Mucosa of descending colon (tissue), 3 donors: ENCODE results near the gene GZF1. TPM values are rescaled to one million over a fixed set of nuclear protein-coding genes. Genes with fewer than 3 reads are reported as not detected.

Experiments used
- ATAC-seq: fragments of 200-7000 bp; cut with Tn5 transposase; one replicate; pipeline ENCODE4 v1.9.1; 2020; ENCODE audit warnings: mild to moderate bottlenecking, moderate library complexity
- DNase-seq, 3 donors: peaks; one replicate each; pipeline ENCODE4 v3.0.0-alpha.2; 2020
- H3K36me3 ChIP-seq: fragments of 200-600 bp; one replicate; pipeline ENCODE4 v1.8.0; 2021; ENCODE audit warnings: low read depth, mild to moderate bottlenecking
- H3K4me1 ChIP-seq: fragments of 200-600 bp; one replicate; pipeline ENCODE4 v1.8.0; 2021; ENCODE audit warnings: low read depth, mild to moderate bottlenecking
- H3K4me3 ChIP-seq: fragments of 200-600 bp; one replicate; pipeline ENCODE4 v1.8.0; 2021; ENCODE audit warnings: mild to moderate bottlenecking
- H3K9me3 ChIP-seq: fragments of 200-600 bp; one replicate; pipeline ENCODE4 v1.8.0; 2021; ENCODE audit warnings: mild to moderate bottlenecking
- intact Hi-C, 2 donors: fragments of 100-400 bp; cut with DNase I in 1 of 2; cut with micrococcal nuclease in 1 of 2; formaldehyde crosslinking; loops; one replicate each; pipeline versions ENCODE4 v1.11.0 to v1.11.1; 2022; cut with DNase I, micrococcal nuclease
- total RNA-seq, 3 donors: library from RNA; stranded (reverse); fragmentation: NEBNext Ultra II Directional in 2 of 3; extraction: Animal tissue kit (Norgen Biotek cat#: 25700) in 2 of 3; gene quantifications; one replicate each; pipeline versions ENCODE4 v1.2.1 to v1.2.4, GENCODE V29; 2021 to 2023
- TF ChIP-seq, protein P1 (sequence below): fragments of 200-600 bp; IDR thresholded peaks from one replicate; pipeline ENCODE4 v1.8.0; 2022; ENCODE audit warnings: antibody characterized with exemption, mild to moderate bottlenecking
- donor health status: DM: no; HTN: no; CAD: no; lungs with moderate emphysema.
- donor health status: DM: no; HTN: no; CAD: no.
- donor health status: DM: no; HTN: yes; CAD: no.

The GZF1 gene
- total RNA-seq, 3 donors from 2014 or later, result 5.8 to 16.2 (median 9.3) TPM

DNA sequence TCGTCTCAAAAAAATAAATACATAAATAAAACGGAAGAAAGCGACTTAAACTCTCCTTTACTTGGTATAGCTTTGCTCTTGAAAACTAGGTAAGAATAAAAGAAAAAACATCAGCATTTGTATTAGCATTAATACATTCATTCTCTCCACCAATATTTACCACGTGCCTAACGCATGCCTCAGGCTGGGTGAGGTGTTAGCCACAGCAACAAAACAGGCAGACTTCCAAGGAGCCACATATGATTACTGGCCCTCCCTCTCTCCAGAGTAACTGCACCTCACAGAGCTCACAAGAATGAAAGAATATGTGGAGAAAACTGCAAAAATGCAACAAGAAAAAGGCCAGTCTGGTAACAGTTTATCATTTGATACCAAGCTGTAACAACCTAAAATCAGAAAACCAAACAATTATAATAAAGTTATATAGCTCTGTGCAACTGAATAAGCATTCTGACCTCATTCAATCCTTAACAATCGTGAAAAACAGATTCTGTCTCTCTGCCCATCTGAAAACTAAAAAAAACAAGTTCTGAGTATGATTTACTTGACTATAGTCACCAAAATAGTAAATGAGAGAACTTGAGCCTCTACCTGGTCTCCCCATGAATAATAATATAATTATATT, 54.1 kb downstream of the GZF1 start:
- no peak for ATAC-seq
- intact Hi-C loops, result no loop called here
- no peaks in the 10 kb centered on the region for H3K4me1 ChIP-seq

DNA sequence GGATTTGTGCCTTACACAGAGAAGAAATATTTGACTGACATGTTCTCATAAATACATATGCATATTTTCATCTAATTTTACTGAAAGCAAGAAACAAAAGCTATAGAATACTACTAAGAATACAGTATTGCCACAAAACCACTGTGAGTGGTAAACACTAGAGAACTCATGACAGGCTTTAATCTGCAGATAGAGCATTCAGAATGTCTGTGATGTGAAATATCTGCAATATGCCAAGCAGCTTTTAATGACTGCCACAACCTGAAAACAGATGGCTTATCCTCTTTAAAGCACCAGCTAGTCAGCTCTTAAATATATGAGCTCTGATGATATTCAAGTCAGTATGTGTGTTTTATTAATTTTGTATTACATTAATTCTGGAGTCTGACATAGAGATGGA, 55.9 kb downstream of the GZF1 start:
- no peak for ATAC-seq
- TF ChIP-seq, protein P1, sequence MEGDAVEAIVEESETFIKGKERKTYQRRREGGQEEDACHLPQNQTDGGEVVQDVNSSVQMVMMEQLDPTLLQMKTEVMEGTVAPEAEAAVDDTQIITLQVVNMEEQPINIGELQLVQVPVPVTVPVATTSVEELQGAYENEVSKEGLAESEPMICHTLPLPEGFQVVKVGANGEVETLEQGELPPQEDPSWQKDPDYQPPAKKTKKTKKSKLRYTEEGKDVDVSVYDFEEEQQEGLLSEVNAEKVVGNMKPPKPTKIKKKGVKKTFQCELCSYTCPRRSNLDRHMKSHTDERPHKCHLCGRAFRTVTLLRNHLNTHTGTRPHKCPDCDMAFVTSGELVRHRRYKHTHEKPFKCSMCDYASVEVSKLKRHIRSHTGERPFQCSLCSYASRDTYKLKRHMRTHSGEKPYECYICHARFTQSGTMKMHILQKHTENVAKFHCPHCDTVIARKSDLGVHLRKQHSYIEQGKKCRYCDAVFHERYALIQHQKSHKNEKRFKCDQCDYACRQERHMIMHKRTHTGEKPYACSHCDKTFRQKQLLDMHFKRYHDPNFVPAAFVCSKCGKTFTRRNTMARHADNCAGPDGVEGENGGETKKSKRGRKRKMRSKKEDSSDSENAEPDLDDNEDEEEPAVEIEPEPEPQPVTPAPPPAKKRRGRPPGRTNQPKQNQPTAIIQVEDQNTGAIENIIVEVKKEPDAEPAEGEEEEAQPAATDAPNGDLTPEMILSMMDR, result no peak

More for the DNA sequence above, 54.1 kb downstream of the GZF1 start:
- Histone ChIP-seq H3K9me3 (no peaks in the 10 kb centered on the region), H3K4me3 (no peak overlapping the region), H3K36me3 (no peaks in the 10 kb centered on the region)
- no peak for DNase-seq
- TF ChIP-seq, protein P1, result no peak

DNA sequence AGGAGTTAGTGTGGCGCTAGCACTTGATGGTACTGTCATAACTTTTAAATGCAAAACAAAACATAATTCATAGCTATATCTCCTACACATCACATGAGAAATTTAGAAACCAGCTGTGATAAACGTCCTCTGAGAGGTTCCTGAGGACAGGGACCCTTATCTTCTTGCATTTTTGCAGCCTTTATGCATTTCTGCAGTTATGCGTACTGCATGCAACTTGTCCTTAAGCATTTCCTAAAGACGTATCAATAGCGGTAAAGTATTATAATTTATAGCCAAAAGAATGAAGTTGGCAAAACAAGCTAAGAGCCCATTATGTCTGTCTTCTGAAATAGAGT, 57.6 kb downstream of the GZF1 start:
- H3K4me1 ChIP-seq, result no peaks in the 10 kb centered on the region
- intact Hi-C loops, result no loop called here
- no peak for DNase-seq
- no peak for ATAC-seq
- TF ChIP-seq, protein P1, result no peak
- H3K9me3 ChIP-seq, result no peaks in the 10 kb centered on the region
- H3K4me3 ChIP-seq, result no peak overlapping the region
- no peaks in the 10 kb centered on the region for H3K36me3 ChIP-seq

More for the DNA sequence above, 55.9 kb downstream of the GZF1 start:
- no peak for DNase-seq
- Histone ChIP-seq H3K4me3 (no peak overlapping the region), H3K4me1 (no peaks in the 10 kb centered on the region), H3K36me3 (no peaks in the 10 kb centered on the region), H3K9me3 (no peaks in the 10 kb centered on the region)
- intact Hi-C loops, result no loop called here

DNA sequence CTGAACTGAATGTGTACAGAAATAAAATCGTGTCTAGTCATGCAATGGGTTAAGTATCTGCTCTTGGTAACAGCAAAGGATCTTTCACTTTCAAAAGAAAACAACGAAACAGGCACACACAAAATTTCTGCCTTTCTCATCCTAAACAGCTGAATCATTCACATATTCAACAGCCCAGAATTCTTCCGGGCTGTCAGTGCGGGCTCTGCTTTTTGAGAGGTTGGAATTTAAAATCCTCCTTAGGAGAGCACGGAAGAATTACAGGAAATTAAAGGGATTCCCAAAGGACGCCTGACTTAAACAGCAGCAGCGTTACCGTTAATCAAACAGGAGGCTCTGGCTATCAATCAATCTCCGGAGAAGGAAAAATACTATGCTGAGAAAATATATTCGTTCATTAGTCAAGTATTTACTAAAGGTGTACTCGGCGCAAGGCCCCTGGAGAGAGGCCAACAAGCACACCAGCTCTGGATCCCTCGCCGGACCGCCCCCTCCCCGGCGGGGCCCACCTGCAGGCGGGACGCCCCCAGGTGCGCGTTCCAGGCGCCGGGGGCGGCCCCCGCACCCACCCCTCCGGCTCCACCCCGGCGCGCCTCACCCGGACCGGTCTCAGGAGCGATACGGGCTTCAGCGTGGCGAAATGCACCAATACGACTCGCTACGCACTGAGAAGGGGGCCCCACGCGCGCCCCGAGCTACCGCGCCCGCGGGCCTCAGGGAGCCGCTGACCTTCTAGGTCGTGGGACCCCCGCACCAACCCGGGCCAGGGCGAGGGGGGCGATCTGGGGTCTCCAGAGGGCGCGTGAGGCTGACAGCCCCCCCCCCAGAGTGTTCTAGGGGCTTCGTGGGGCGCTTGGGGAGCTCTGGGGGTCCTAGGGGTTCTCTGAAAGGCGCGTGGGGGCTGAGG, 58.3 kb downstream of the GZF1 start:
- ATAC-seq, result peak; percentile 60
- Histone ChIP-seq H3K9me3 (no peaks in the 10 kb centered on the region), H3K36me3 (no peaks in the 10 kb centered on the region), H3K4me1 (no peaks in the 10 kb centered on the region), H3K4me3 (peak overlapping the region; percentile 75)
- TF ChIP-seq, protein P1, result no peak
- peak; percentile 60 to 72 (median 70) for DNase-seq
- intact Hi-C loops, result no loop called here

DNA sequence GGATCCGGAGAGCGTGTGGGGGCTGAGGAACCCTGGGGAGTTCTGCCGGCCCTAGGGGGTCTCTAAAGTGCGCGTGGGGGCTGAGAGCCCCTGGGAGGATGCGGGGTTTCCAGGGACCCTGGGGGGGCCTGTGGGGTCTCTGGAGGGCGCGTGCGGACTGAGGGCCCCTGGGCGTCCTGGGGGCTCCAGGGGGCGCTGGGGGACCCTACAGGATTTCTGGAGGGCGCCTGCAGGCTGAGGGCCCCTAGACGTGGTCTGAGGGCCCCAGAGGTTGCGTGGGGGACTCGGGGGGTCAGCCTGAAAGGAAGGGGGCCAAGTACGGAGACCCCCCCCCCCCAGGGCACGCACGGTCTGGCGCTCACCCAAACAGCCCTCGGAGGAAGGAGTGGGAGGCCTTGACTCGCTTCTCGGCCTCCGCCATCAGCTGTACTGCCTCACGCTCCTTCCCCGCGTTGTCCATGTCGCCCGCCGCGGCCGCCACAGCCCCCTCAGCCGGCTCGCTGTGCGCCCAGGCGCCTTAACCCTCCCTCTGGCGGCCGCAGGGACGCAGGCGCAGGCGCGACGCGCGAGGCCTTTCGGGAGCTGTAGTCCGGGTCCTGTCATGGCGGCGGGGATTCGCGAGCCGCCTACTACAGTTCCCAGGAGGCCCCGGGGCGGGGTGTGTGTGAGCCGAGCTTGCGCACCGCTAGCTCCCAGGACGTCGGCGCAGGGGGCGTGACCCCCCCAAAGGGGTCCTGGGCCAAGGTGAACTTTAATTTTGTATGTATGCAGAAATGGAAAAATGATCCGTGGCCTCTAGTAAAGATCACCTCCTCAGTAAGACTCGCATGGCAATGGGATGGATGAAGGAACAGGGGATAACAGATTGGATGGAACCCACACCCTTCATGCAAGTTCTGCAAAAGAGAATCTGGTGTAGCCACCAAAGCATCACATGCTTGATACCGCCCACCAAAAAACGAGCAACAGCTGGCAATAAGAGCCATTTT, 59.3 kb downstream of the GZF1 start, which contains the start of gene NAPB:
TSS of gene NAPB (minus strand) at position 546 of the 989 bp plus-strand sequence. CDS start at position 460, 86 bp downstream.
- Histone ChIP-seq H3K9me3 (no peaks in the 10 kb centered on the region), H3K4me1 (no peaks in the 10 kb centered on the region), H3K36me3 (no peaks in the 10 kb centered on the region), H3K4me3 (peak within 1 kb of the TSS; percentile 75)
- ATAC-seq (peak; percentile 99), DNase-seq (peak; percentile 96 to 97 (median 97))
- TF ChIP-seq, protein P1, result peak; percentile 30
- intact Hi-C loops, result no loop called here
